ENCODE results near the gene PAXX.

- no peak for TF ChIP-seq EP300 (IDR thresholded peaks at IDR 0.05)
- TF ChIP-seq CTCF (IDR thresholded peaks at IDR 0.05): no peak
These were observed 25.7 kb downstream of the PAXX start for GRCh38 chr9:137017791-137018497.

Measured in stomach (tissue), 4 donors.